GM18858 (cell line): Measurements from ENCODE around the gene PYGL.

Source experiments
- ATAC-seq: cut with Tn5 transposase; IDR thresholded peaks from one replicate; pipeline ENCODE4 v1.9.1; 2021; ENCODE audit not compliant: unreplicated experiment

The PYGL gene

GRCh38 chr14:50875359-50876070 is 68.8 kb downstream of the PYGL start:
- ATAC-seq = peak; percentile 94

GRCh38 chr14:50874757-50875156 is 69.5 kb downstream of the PYGL start:
- ATAC-seq = no peak

- no peak for ATAC-seq
These were observed 72.2 kb downstream of the PYGL start, which contains the start of gene ABHD12B for GRCh38 chr14:50871914-50872732. TSS of gene ABHD12B (plus strand) at chr14:50872053. CDS start at chr14:50872175, 122 bp downstream.

- no peak for ATAC-seq
These were observed 73.1 kb downstream of the PYGL start for GRCh38 chr14:50871228-50871627.

- no peak for ATAC-seq
These were observed 78.7 kb downstream of the PYGL start for GRCh38 chr14:50865391-50866076.

- ATAC-seq = no peak
These were observed 79.3 kb downstream of the PYGL start for GRCh38 chr14:50864946-50865345.

GRCh38 chr14:50864237-50864636 is 80.0 kb downstream of the PYGL start:
- no peak for ATAC-seq

- no peak for ATAC-seq
These were observed 82.2 kb downstream of the PYGL start for GRCh38 chr14:50862036-50862570.

GRCh38 chr14:50860478-50861086 is 83.7 kb downstream of the PYGL start:
- no peak for ATAC-seq

- no peak for ATAC-seq
These were observed 85.0 kb downstream of the PYGL start for GRCh38 chr14:50859296-50859624.

- ATAC-seq = no peak
These were observed 87.6 kb downstream of the PYGL start for GRCh38 chr14:50856660-50857059.

GRCh38 chr14:50855558-50855957 is 88.7 kb downstream of the PYGL start:
- no peak for ATAC-seq
